HEK293 (cell line): Measurements from ENCODE around the gene MAP3K14.

ENCODE experiments used
- CTCF ChIA-PET: fragments of 350-600 bp; formaldehyde crosslinking; extraction: SDS; loops from one replicate; lab custom pipeline; 2021; ENCODE audit warnings: antibody characterized with exemption; lab: Yijun Ruan, JAX
- POLR2A ChIA-PET: fragments of 300-600 bp; formaldehyde crosslinking; extraction: SDS; loops from one replicate; lab custom pipeline; 2020; ENCODE audit warnings: antibody characterized with exemption, inconsistent platforms; lab: Yijun Ruan, JAX
- H3K27ac ChIP-seq: fragments of 200-500 bp; sonication (Bioruptor generic); 2 replicates; pipeline ENCODE4 v1.5.1; 2014; ENCODE audit warnings: low read depth, low read length, control low read depth, inconsistent platforms; ENCODE audit errors: extremely low read depth
- H3K36me3 ChIP-seq, 2 experiments: fragments of 200-500 bp in 1 of 2; sonication (Bioruptor generic) in 1 of 2; 1 replicate in 1 of 2; 2 replicates in 1 of 2; pipeline ENCODE4 v1.5.1; 2014 to 2017; ENCODE audit warnings: inconsistent platforms in 2 of 2, low read length in 2 of 2; ENCODE audit not compliant: control insufficient read depth in 2 of 2, insufficient read depth in 1 of 2
- H3K4me1 ChIP-seq: fragments of 200-500 bp; sonication (Bioruptor generic); 2 replicates; pipeline ENCODE4 v1.5.1; 2014; ENCODE audit warnings: mild to moderate bottlenecking, low read length, inconsistent platforms; ENCODE audit not compliant: control insufficient read depth, insufficient read depth
- H3K4me3 ChIP-seq: 2 replicates; pipeline ENCODE4 v1.5.1; 2011; ENCODE audit warnings: low read depth, mild to moderate bottlenecking, control low read depth, low read length, moderate library complexity
- H3K9me3 ChIP-seq: fragments of 200-500 bp; sonication (Bioruptor generic); 2 replicates; pipeline ENCODE4 v1.5.1; 2014; ENCODE audit warnings: low read depth, low read length, inconsistent platforms; ENCODE audit not compliant: control insufficient read depth, insufficient read depth
- BCL11B ChIP-seq: fragments of 450-650 bp; formaldehyde crosslinking; IDR thresholded peaks from 2 replicates; pipeline ENCODE4 v1.5.1; 2016; ENCODE audit warnings: low read depth, missing biosample characterization, missing genetic modification characterization
- ELK4 ChIP-seq: IDR thresholded peaks from 2 replicates; pipeline ENCODE4 v1.6.1; 2011; ENCODE audit warnings: mild to moderate bottlenecking, low read depth, low read length, borderline replicate concordance
- KLF1 ChIP-seq: fragments of 450-650 bp; formaldehyde crosslinking; IDR thresholded peaks from 2 replicates; pipeline ENCODE4 v1.5.1; 2016; ENCODE audit warnings: missing biosample characterization, missing genetic modification characterization
- OVOL3 ChIP-seq: fragments of 450-650 bp; formaldehyde crosslinking; IDR thresholded peaks from 2 replicates; pipeline ENCODE4 v1.5.1; 2016; ENCODE audit warnings: missing biosample characterization, missing genetic modification characterization
- PRDM2 ChIP-seq: fragments of 450-650 bp; formaldehyde crosslinking; IDR thresholded peaks from 2 replicates; pipeline ENCODE4 v1.5.1; 2016; ENCODE audit warnings: missing biosample characterization, missing genetic modification characterization, borderline replicate concordance
- ZBTB26 ChIP-seq: fragments of 450-650 bp; formaldehyde crosslinking; optimal IDR thresholded peaks from 2 replicates; pipeline ENCODE3; 2016; ENCODE audit warnings: missing biosample characterization, mild to moderate bottlenecking, missing genetic modification characterization
- ZBTB8A ChIP-seq: fragments of 450-650 bp; formaldehyde crosslinking; IDR thresholded peaks from 2 replicates; pipeline ENCODE4 v1.5.1; 2016; ENCODE audit warnings: missing biosample characterization, missing genetic modification characterization
- ZNF140 ChIP-seq: fragments of 450-650 bp; formaldehyde crosslinking; IDR thresholded peaks from 2 replicates; pipeline ENCODE4 v1.5.1; 2016; ENCODE audit warnings: missing biosample characterization, missing genetic modification characterization
- ZNF19 ChIP-seq: fragments of 450-650 bp; formaldehyde crosslinking; IDR thresholded peaks from 2 replicates; pipeline ENCODE4; 2016; ENCODE audit warnings: missing biosample characterization, missing genetic modification characterization, low read depth
- ZNF341 ChIP-seq: fragments of 450-650 bp; formaldehyde crosslinking; IDR thresholded peaks from 2 replicates; pipeline ENCODE4; 2016; ENCODE audit warnings: low read depth, missing biosample characterization, missing genetic modification characterization
- ZNF404 ChIP-seq: fragments of 450-650 bp; formaldehyde crosslinking; IDR thresholded peaks from 2 replicates; pipeline ENCODE4 v1.5.1; 2017; ENCODE audit warnings: missing biosample characterization, missing genetic modification characterization
- ZNF423 ChIP-seq: fragments of 450-650 bp; formaldehyde crosslinking; IDR thresholded peaks from 2 replicates; pipeline ENCODE4 v1.5.1; 2016; ENCODE audit warnings: missing biosample characterization, missing genetic modification characterization
- ZNF544 ChIP-seq: fragments of 450-650 bp; formaldehyde crosslinking; IDR thresholded peaks from 2 replicates; pipeline ENCODE4 v1.5.0; 2017; ENCODE audit warnings: missing biosample characterization, missing genetic modification characterization
- ZNF704 ChIP-seq: fragments of 450-650 bp; formaldehyde crosslinking; IDR thresholded peaks from 2 replicates; pipeline ENCODE4 v1.5.1; 2016; ENCODE audit warnings: missing biosample characterization, missing genetic modification characterization
- ZNF830 ChIP-seq: fragments of 450-650 bp; IDR thresholded peaks from 2 replicates; pipeline ENCODE4 v1.5.0; 2018; ENCODE audit warnings: missing biosample characterization, missing genetic modification characterization, low read depth, mild to moderate bottlenecking, moderate library complexity
- TF ChIP-seq, protein P1 (sequence below): fragments of 450-650 bp; IDR thresholded peaks from 2 replicates; pipeline ENCODE4 v1.5.1; 2018; ENCODE audit warnings: missing biosample characterization, mild to moderate bottlenecking, missing genetic modification characterization
- TF ChIP-seq, protein P2 (sequence below): fragments of 450-650 bp; formaldehyde crosslinking; IDR thresholded peaks from 2 replicates; pipeline ENCODE4 v1.5.1; 2016; ENCODE audit warnings: missing biosample characterization, missing genetic modification characterization, borderline replicate concordance
- TF ChIP-seq, protein P3 (sequence below): fragments of 450-650 bp; formaldehyde crosslinking; IDR thresholded peaks from 2 replicates; pipeline ENCODE4 v1.5.1; 2016; ENCODE audit warnings: missing biosample characterization, missing genetic modification characterization, low read depth

Gene MAP3K14

GRCh38 chr17:45230410-45230786 lies 86.4 kb downstream of the MAP3K14 start (continued):
- no peak for TF ChIP-seq ZNF140 (tag by site-specific recombination)
- TF ChIP-seq ELK4, result no peak
- no peak for TF ChIP-seq PRDM2 (tag by site-specific recombination)
- TF ChIP-seq, protein P1, sequence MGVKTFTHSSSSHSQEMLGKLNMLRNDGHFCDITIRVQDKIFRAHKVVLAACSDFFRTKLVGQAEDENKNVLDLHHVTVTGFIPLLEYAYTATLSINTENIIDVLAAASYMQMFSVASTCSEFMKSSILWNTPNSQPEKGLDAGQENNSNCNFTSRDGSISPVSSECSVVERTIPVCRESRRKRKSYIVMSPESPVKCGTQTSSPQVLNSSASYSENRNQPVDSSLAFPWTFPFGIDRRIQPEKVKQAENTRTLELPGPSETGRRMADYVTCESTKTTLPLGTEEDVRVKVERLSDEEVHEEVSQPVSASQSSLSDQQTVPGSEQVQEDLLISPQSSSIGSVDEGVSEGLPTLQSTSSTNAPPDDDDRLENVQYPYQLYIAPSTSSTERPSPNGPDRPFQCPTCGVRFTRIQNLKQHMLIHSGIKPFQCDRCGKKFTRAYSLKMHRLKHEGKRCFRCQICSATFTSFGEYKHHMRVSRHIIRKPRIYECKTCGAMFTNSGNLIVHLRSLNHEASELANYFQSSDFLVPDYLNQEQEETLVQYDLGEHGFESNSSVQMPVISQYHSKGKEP, result no peak
- no peak for TF ChIP-seq KLF1 (tag by site-specific recombination)
- no peak for TF ChIP-seq ZBTB8A
- TF ChIP-seq, protein P2, sequence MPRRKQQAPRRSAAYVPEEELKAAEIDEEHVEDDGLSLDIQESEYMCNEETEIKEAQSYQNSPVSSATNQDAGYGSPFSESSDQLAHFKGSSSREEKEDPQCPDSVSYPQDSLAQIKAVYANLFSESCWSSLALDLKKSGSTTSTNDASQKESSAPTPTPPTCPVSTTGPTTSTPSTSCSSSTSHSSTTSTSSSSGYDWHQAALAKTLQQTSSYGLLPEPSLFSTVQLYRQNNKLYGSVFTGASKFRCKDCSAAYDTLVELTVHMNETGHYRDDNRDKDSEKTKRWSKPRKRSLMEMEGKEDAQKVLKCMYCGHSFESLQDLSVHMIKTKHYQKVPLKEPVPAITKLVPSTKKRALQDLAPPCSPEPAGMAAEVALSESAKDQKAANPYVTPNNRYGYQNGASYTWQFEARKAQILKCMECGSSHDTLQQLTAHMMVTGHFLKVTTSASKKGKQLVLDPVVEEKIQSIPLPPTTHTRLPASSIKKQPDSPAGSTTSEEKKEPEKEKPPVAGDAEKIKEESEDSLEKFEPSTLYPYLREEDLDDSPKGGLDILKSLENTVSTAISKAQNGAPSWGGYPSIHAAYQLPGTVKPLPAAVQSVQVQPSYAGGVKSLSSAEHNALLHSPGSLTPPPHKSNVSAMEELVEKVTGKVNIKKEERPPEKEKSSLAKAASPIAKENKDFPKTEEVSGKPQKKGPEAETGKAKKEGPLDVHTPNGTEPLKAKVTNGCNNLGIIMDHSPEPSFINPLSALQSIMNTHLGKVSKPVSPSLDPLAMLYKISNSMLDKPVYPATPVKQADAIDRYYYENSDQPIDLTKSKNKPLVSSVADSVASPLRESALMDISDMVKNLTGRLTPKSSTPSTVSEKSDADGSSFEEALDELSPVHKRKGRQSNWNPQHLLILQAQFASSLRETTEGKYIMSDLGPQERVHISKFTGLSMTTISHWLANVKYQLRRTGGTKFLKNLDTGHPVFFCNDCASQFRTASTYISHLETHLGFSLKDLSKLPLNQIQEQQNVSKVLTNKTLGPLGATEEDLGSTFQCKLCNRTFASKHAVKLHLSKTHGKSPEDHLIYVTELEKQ, result no peak
- TF ChIP-seq BCL11B, result no peak
- no peak for TF ChIP-seq ZNF19 (tag by site-specific recombination)

- ChIA-PET CTCF (interaction anchor here (0.6 to 11.7 kb wide), 9 partner anchors 8 to 196 kb away, joined by 3 to 192 read pairs (median 9); partner anchors contain the start of genes ACBD4 and FMNL1), POLR2A (interaction anchor here (0.6 to 1.6 kb wide), 2 partner anchors 80 to 82 kb away, joined by 3 to 7 read pairs; partner anchors contain the start of gene HEXIM1)
- Histone ChIP-seq H3K4me3 (no peak overlapping the region), H3K4me1 (no peaks in the 10 kb centered on the region; the same call in 1 of the 2 replicates), H3K36me3 (no peaks in the 10 kb centered on the region), H3K9me3 (no peaks in the 10 kb centered on the region), H3K27ac (no peak overlapping the region)
- TF ChIP-seq, protein P3, sequence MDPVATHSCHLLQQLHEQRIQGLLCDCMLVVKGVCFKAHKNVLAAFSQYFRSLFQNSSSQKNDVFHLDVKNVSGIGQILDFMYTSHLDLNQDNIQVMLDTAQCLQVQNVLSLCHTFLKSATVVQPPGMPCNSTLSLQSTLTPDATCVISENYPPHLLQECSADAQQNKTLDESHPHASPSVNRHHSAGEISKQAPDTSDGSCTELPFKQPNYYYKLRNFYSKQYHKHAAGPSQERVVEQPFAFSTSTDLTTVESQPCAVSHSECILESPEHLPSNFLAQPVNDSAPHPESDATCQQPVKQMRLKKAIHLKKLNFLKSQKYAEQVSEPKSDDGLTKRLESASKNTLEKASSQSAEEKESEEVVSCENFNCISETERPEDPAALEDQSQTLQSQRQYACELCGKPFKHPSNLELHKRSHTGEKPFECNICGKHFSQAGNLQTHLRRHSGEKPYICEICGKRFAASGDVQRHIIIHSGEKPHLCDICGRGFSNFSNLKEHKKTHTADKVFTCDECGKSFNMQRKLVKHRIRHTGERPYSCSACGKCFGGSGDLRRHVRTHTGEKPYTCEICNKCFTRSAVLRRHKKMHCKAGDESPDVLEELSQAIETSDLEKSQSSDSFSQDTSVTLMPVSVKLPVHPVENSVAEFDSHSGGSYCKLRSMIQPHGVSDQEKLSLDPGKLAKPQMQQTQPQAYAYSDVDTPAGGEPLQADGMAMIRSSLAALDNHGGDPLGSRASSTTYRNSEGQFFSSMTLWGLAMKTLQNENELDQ (tag by site-specific recombination), result no peak
- TF ChIP-seq ZBTB26 (no peak), ZNF830 (no peak), ZNF423 (tag by site-specific recombination) (no peak), ZNF704 (tag by site-specific recombination) (no peak), ZNF341 (no peak), ZNF544 (no peak), ZNF404 (tag by site-specific recombination) (no peak), OVOL3 (tag by site-specific recombination) (no peak)
Measured at GRCh38 chr17:45229681-45230409, 87.0 kb downstream of the MAP3K14 start.
